GM19467 (cell line): ENCODE results near the gene PLTP.
"Not testable (repeated sequence)": the region's sequence is repeated elsewhere in the genome, so short reads cannot be mapped to it uniquely, and the experiment has no call there.

Experiments used
- ATAC-seq: cut with Tn5 transposase; IDR thresholded peaks from one replicate; pipeline ENCODE4 v1.9.1; 2021; ENCODE audit warnings: mild to moderate bottlenecking, moderate library complexity; ENCODE audit not compliant: unreplicated experiment

Gene PLTP

DNA sequence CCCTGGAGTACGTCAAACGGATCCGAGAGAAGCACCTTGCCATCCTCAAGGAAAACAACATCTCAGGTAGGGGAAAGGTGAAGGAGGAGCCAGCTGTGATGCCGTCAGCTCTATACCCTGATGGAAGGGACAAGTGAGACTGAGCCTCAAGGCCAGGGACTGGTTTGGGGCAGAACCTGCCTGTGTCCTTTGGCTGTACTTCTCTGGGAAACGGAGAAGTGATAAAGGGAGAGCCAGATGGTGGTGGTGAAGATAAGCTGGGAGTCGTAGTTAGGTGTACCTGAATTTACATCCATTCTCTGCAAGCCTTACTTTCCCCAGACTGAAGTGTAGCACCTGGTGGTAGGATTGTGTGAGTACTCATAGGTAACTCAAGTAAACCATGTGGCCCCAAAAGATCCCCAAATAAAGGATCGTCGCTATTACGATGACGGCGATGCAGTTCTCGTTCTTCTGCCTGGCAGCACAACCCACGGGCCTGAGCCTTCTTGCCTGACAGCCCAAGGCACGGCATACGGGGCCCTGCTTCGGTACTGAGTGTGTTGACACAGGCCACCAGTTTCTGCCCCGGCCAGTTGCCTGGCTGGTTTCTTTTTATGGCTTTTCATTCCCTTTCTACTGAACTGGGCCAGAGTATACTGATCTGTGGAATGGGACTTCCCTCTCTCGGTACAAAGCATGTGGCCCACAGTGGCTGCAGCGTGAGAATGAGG is 33.2 kb upstream of the PLTP start:
- ATAC-seq: no peak

DNA sequence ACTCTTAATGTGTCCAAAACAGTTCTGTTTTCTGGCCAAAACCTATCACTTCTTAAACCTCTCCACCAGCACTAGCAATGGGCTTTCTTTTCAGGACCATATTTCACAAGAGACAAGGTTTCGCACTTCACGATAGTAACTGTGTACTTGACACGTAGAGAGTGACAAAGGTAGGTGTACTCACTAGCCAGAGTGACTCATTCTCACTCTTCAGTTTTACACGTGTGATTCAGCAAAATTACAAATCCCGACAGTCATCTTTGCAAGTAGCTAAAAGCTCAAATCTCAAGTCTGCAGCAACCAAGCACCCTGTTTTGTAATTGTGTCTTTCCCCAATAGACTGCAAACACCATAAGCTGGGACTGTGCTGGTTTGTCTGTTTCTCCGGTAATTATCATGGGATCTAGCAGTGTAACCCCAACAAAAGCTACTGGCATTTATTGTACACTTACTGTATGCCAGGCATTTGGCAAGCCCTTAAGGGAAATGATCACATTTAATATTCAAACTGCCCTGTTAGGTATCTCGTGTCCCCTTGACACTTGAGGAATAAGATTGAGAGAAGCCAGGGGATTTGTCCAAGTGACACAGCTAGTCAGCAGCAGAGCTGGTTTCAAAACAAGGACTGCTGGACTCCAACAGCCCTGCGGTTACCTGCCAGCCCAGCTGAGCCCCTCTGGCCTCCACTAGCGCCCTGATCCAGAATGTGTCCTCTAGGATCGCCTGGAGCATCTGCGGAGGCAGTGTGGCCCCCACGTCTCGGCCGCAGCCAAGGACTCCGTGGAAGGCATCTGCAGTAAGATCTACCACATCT is 32.4 kb upstream of the PLTP start:
- no peak for ATAC-seq

- ATAC-seq: no peak
Observed at GRCh38 chr20:45943613-45944012, 31.7 kb upstream of the PLTP start.

- no peak for ATAC-seq
Observed at GRCh38 chr20:45940469-45940868, 28.5 kb upstream of the PLTP start.

GRCh38 chr20:45940053-45940452 is 28.1 kb upstream of the PLTP start:
- no peak for ATAC-seq

GRCh38 chr20:45938727-45939438 is 26.9 kb upstream of the PLTP start:
- ATAC-seq: no peak

GRCh38 chr20:45937765-45938164 is 25.8 kb upstream of the PLTP start:
- ATAC-seq: no peak

DNA sequence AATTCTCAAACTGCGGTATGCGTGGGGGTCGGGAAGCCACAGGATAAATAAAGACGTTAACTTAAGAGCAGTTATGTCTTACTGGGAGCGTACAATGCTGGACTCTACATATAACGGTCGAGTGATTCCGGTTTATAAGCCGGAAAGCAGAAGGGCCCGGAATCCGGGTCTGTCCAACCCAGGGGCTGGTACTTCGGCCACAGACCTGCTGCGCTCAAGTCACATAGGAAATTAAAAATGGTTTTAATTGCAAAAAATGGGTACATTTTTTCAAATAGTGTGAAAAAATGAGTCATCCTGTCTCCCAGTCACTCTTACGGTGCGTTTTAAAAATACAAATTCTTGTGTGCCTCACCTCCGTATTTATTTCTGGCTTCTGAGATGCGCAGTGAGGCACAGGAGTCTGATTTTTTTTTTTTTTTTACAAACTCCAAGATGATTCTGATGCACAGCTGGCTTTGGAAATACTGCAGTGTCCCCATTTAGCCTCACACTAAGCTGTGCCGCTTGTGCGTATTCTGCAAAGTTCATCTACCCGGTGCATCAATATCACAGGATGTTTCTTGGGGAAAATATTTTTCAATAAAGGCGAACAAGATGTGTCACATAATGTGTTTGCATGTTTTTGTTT is 23.6 kb upstream of the PLTP start:
- no peak for ATAC-seq

DNA sequence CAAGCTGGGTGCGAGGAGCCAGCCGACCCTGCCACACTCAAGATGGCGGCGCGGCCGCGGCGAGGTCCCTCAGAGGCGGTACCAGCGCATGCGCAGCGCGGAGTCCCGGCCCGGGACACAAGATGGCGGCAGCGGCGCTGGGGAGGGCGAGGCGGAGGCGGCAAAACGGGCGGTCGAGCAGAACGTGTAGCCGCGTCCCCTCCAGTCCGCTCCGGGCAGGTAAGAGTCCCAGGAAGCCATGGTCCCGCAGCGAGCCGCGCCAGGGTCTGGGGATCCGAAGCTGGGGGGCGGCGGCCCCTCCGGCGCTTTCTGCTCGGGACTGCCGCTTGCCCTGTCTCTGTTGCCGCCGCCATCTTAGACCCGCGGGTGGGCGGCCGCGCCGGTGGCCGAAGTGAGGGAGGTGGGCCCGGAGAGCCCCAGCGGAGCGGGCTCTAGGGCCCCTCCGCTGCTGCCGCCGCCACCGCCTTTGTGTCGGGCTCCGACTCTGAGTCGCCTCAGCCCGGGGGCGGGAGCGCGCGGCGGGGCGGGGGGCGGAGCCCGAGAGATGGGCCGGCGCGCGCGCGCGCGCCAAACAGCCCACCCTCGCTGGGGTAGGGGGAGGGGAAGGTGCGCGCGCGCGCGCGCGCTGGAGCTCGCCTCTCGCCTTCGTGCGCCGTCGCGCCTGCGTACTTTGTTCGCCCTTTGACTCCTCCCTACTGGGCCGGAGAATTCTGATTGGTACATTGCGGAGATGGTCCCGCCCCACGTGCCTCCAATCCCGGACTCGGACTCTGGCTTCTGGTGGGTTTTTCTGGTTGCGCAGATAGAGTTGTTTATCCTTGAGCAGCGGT is 22.8 kb upstream of the PLTP start, which contains the start of gene PCIF1:
PCIF1 (plus strand) TSS at position 98 of the 830 bp plus-strand sequence. CDS start 4,317 bp downstream, outside the sequence.
- peak; percentile 75 for ATAC-seq

DNA sequence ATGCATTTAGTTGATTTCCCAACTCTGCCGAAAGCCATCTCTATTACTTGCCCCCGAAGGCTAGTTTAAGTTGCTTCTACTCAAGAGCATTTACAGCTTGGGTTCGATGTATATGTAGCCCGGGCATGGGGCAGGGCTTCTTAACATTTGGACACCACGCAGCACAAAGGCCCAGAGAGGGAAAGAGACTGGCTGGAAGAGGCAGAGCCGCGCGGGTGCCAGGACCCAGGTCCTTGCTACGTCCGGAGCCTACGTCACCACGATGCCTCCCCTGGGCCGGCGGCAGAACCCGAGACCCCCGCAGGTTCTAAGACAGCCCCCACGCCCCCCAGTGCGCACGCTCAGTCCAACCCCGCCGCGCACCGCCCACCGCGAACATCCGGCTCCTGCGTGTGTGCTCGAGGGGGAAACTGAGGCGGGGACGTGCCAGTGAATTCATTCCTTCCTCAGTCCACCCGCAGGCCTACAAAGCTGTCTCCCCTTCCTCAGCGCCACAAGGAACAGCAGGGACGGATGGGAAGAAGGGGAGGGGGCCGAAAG is 22.2 kb upstream of the PLTP start:
- peak; percentile 3 for ATAC-seq

GRCh38 chr20:45933266-45934045 is 21.5 kb upstream of the PLTP start:
- ATAC-seq: no peak

- ATAC-seq: not testable (repeated sequence)
Observed at GRCh38 chr20:45931680-45932079, 19.7 kb upstream of the PLTP start.

DNA sequence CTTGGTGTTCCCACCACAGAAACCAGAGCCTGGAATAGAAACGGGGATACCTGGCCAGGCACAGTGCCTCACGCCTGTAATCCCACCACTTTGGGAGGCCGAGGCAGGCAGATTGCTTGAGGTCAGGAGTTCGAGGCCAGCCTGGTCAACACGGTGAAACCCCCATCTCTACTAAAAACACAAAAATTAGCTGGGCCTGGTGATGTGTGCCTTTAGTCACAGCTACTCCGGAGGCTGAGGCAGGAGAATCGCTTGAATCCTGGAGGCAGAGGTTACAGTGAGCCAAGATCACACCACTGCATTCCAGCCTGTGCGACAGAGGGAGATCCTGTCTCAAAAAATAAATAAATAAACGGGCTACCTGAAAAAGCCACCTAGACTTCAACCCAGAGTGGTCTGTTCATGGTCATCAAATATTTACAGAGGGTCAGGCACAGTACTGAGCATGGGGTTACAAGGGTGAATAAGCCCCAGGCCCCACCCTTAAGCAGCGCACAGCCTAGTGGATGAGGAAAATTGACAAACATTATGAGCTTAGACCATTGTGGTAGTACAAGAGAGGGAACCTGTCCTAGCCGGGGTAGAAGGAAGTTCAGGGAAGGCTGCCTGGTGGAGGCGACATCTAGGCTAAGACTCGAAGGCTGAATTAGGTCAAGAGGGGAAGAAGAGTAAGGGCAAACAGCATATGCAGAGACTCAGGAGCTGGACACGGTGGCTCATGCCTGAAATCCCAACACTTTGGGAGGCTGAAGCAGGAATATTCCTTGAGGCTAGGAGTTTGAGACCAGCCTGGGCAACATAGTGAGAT is 15.3 kb upstream of the PLTP start:
- no peak for ATAC-seq

- no peak for ATAC-seq
Observed at GRCh38 chr20:45926731-45927070, 14.7 kb upstream of the PLTP start.

DNA sequence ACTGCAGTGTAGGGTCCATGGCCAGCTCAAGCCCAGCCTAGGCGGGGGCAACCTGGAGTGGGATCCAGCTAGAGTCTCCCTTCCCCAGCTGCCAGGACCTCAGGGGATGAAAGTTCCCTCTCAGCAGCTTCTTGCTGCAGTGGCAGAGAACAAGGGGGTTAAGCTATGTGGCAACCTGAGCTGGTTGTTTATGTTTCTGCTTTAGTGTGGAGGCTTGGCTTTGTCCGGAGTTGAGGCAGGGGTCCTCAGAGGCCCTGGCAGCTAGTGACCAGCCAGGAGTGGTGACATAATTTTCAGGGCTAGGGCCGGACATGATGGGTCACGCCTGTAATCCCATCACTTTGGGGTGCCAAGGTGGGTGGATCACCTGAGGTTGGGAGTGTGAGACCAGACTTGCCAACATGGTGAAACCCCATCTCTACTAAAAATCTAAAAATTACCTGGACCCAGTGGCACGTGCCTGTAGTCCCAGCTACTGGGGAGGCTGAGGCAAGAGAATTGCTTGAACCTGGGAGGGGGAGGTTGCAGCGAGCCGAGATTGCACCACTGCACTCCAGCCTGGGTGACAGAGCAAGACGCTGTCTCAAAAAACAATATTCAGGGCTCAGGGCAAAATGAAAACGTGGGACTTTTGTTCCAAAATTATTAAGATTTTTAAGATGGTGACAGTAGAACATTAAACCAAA is 14.0 kb upstream of the PLTP start:
- ATAC-seq: no peak

DNA sequence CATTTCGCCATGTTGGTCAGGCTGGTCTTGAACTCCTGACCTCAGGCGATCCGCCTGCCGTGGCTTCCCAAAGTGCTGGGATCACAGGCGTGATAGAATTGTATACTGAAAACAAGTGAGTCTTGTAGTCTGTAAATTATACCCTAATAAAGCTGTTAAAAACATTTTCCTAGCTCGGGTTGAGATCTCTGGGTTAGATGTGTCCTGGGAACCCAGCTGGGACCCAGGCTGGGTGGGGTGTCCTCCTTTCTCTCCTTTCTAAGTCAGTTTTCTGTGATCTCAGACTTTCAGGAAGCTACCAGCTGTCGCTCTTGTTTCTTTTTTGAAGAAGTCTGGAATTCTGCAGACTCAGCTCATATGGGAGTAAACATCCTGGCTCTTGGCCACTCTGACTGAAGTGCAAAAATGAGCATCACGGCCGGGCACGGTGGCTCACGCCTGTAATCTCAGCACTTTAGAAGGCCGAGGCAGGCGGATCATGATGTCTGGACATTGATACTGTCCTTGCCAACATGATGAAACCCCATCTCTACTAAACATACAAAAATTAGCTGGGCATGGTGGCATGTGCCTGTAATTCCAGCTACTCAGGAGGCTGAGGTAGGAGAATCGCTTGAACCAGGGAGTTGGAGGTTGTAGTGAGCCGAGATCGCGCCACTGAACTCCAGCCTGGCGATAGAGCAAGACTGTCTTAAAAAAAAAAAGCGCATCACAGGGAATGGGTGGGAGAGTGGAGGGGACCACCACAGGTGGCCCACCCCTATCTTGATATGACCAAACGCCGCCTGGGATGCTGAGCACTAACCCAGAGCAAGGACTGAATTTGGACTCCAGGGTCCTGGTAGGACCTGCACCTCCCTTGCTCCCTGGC is 12.7 kb upstream of the PLTP start:
- ATAC-seq: no peak
